Psoas muscle (tissue), 8 donors: ENCODE data around the gene PCNX4. TPM values are rescaled to one million over a fixed set of nuclear protein-coding genes. Genes with fewer than 3 reads are reported as not detected.

Source experiments
- ATAC-seq, 4 donors: fragments of 200-7000 bp; cut with Tn5 transposase; one replicate each; pipeline ENCODE4 v1.9.1; 2020; ENCODE audit warnings: moderate library complexity in 3 of 4, mild to moderate bottlenecking in 2 of 4
- DNase-seq, 2 donors: peaks; one replicate each; pipeline ENCODE4 v3.0.0-alpha.2; 2020
- H3K27ac ChIP-seq: fragments of 200-600 bp; one replicate; pipeline ENCODE4 v1.8.0; 2022
- H3K27me3 ChIP-seq, 3 donors: fragments of 200-600 bp in 1 of 3; one replicate each; pipeline versions ENCODE4 v1.6.1 to v1.8.0; 2013 to 2022; ENCODE audit warnings: low read length in 2 of 3, mild to moderate bottlenecking in 2 of 3, moderate library complexity in 1 of 3; ENCODE audit not compliant: insufficient read depth in 3 of 3
- H3K36me3 ChIP-seq, 2 donors: fragments of 200-600 bp in 1 of 2; one replicate each; pipeline versions ENCODE4 v1.6.1 to v1.8.0; 2013 to 2022; ENCODE audit warnings: low read depth in 1 of 2, mild to moderate bottlenecking in 1 of 2, moderate library complexity in 1 of 2; ENCODE audit not compliant: insufficient read depth in 1 of 2
- H3K4me1 ChIP-seq: fragments of 200-600 bp; one replicate; pipeline ENCODE4 v1.8.0; 2022
- H3K4me3 ChIP-seq: fragments of 200-600 bp; one replicate; pipeline ENCODE4 v1.8.0; 2022; ENCODE audit warnings: mild to moderate bottlenecking
- H3K9me3 ChIP-seq: fragments of 200-600 bp; one replicate; pipeline ENCODE4 v1.8.0; 2022
- WGBS, 3 donors: extraction: QIAGEN DNeasy Blood & Tissue Kit; methylation state at CpG; one replicate each; pipeline versions ENCODE4 v1.1.6 to v1.1.7; 2013; 5-methylcytosine and 5-hydroxymethylcytosine counted together
- intact Hi-C, 2 donors: fragments of 100-400 bp; cut with DNase I; formaldehyde crosslinking; loops; one replicate each; pipeline versions ENCODE4 v1.11.0 to v1.14.2; 2022
- polyA plus RNA-seq, 3 donors: library from polyadenylated mRNA; stranded (reverse); fragments of 200-250 nt; gene quantifications; one replicate each; pipeline ENCODE4 v1.2.3, GENCODE V29; 2013
- total RNA-seq, 4 donors: library from RNA; stranded (reverse); fragmentation: NEBNext Ultra II Directional in 2 of 4; extraction: Animal tissue kit (Norgen Biotek cat#: 25700) in 2 of 4; gene quantifications; one replicate each; pipeline versions ENCODE4 v1.2.1 to v1.2.4, GENCODE V29; 2021 to 2023
- TF ChIP-seq, protein P1 (sequence below): fragments of 200-600 bp; IDR thresholded peaks from one replicate; pipeline ENCODE4 v1.8.0; 2022; ENCODE audit warnings: antibody characterized with exemption
- donor health status: healthy with polysubstance abuse.
- donor health status: DM: no; HTN: no; CAD: no; lungs with moderate emphysema.
- donor health status: Bipolar disorder and iron deficiency.
- donor health status: healthy.
- donor health status: DM: yes; HTN: yes; CAD: no.
- donor health status: DM: no; HTN: no; CAD: no.
- donor health status: DM: no; HTN: no; CAD: no.
- donor health status: DM: yes; HTN: yes; CAD: no.

The PCNX4 gene
- total and polyA plus RNA-seq, 7 donors = 13.0 to 41.4 (median 24.4) TPM

DNA sequence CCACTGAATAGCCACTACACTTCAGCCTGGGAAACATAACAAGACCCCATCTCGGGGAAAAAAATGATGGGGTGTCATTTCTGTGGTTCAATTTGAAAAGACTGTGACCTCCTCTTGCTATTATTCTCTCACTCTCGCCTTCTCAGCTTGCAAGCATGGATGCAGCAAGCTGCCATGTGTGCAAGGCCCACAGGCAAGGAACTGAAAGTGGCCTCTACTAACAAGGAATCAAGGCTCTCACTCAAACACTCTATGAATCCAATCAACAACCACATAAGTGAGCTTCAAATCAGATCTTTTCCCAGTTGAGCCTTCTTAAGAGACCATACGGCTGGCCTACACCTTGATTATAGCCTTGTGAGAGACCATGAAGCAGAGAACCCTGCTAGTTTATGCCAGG is 91.4 kb downstream of the PCNX4 start:
- no peaks in the 10 kb centered on the region for H3K36me3 ChIP-seq
- DNase-seq (no peak), ATAC-seq (no peak)
- H3K27me3 ChIP-seq = no peaks in the 10 kb centered on the region
- intact Hi-C loops = loop anchor here in 1 of 2 donors (10.0 kb wide), 1 partner anchor 678 kb away; no protein-coding TSS in a partner anchor
- H3K27ac ChIP-seq = peak overlapping the region; percentile 69
- H3K9me3 ChIP-seq = no peaks in the 10 kb centered on the region
- 91 to 99% (median 96%) methylated on average over 3 of the region's 3 CpGs for WGBS, 3 donors
- TF ChIP-seq, protein P1, sequence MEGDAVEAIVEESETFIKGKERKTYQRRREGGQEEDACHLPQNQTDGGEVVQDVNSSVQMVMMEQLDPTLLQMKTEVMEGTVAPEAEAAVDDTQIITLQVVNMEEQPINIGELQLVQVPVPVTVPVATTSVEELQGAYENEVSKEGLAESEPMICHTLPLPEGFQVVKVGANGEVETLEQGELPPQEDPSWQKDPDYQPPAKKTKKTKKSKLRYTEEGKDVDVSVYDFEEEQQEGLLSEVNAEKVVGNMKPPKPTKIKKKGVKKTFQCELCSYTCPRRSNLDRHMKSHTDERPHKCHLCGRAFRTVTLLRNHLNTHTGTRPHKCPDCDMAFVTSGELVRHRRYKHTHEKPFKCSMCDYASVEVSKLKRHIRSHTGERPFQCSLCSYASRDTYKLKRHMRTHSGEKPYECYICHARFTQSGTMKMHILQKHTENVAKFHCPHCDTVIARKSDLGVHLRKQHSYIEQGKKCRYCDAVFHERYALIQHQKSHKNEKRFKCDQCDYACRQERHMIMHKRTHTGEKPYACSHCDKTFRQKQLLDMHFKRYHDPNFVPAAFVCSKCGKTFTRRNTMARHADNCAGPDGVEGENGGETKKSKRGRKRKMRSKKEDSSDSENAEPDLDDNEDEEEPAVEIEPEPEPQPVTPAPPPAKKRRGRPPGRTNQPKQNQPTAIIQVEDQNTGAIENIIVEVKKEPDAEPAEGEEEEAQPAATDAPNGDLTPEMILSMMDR = no peak
- peak overlapping the region; percentile 65 for H3K4me3 ChIP-seq
- H3K4me1 ChIP-seq = peaks cover 36% of the 10 kb centered on the region

DNA sequence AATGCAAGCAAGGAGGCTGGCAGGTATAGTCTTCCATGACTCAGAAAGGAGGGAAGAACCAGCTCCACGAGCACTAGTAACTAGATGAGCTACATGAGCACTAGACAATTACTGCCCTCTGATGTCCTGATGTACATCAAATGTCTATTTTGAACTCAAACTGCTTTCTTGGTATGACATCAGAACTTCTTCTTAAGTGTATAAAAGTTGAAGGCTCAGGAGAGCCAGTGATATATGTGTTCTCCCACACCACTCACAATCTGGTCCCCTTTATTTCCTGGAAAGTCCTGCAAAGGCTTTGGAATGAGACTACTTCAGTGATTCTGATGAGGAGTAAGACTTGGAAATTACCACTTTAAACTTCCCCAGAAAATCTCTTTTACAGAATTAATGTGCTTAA is 92.0 kb downstream of the PCNX4 start:
- H3K27me3 ChIP-seq = no peaks in the 10 kb centered on the region
- DNase-seq (no peak), ATAC-seq (peak in 3 of 4 donors; percentile 53 to 57 (median 56))
- intact Hi-C loops = loop anchor here (1.0 to 10.0 kb wide), 4 partner anchors 119 to 679 kb away; no protein-coding TSS in a partner anchor
- H3K4me1 ChIP-seq = peaks cover 30% of the 10 kb centered on the region
- H3K9me3 ChIP-seq = no peaks in the 10 kb centered on the region
- TF ChIP-seq, protein P1 = no peak
- H3K4me3 ChIP-seq = peak overlapping the region; percentile 65
- H3K36me3 ChIP-seq = no peaks in the 10 kb centered on the region
- WGBS, 3 donors = 2 to 10% (median 7%) methylated on average over 1 of the region's 1 CpG
- H3K27ac ChIP-seq = peak overlapping the region; percentile 69

DNA sequence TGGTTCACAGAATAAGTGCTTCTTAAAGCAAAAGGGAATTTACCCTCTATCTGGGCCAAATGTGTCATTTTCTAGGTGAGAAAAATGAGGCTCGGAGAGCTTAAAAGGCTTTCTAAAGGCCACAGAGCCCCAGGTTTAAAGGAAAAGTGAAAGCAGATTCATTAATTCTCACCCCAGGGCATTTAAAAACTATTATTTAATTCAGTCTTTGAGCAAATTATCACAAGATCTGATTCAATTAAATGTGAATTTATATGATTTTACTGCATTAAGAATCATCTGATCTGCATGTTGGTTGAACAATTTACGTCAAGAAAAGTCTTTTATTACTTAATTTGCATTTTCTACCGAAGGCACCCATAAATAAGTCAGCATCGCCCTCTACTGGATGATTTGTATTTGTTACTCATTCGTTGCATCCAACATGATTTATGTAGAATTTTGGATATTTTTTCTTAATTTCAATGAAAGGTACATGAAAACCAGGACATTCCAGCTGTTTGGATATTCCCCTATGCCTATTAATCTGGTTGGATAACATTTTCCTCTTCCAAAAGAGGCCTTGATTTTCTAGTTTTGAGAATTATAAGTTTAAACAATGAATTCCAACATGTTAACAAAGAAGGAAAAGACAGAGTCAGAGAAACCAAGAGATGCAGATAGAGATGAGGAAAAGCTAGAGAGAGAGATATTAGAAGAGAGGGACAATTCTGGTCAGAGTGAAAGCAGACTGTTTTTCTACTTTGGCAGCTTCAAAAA is 92.6 kb downstream of the PCNX4 start:
- ATAC-seq = peak in 2 of 4 donors; percentile 30 to 53
- peaks cover 28% of the 10 kb centered on the region for H3K4me1 ChIP-seq
- intact Hi-C loops = loop anchor here (1.0 to 10.0 kb wide), 4 partner anchors 120 to 680 kb away; no protein-coding TSS in a partner anchor

DNA sequence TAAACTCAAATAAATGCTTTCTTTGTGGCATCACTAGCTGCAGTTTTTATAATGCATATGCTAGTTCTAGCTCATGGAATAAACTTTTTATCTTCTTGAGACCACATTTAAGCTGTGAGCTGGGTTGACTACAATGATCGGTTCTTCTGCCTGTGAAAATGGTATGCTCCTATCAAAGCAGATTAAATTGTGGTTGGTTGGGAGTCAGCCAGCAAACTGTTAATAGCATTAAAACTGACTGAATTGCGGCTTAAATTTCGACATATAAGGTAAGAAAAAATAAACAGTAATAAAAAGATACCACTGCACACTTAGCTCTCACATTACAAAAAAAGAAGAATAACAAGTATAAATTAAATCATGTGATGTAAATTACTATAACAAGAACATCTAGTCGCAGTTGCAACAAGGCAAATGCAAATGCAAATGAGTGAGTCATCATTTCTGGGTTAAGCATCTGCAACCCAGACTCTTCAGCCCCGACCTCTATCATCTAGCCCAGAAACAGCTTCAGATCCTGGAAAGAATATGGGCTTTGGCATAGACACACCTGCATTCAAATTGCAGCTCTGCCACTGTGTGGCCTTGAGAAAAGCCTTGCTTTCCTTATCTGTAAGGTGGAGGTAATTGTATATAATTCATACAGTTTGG is 93.3 kb downstream of the PCNX4 start:
- TF ChIP-seq, protein P1 = no peak
- H3K4me3 ChIP-seq = no peak overlapping the region
- no peak overlapping the region for H3K27ac ChIP-seq
- DNase-seq (no peak), ATAC-seq (no peak)
- H3K4me1 ChIP-seq = peaks cover 28% of the 10 kb centered on the region
- H3K9me3 ChIP-seq = no peaks in the 10 kb centered on the region
- no peaks in the 10 kb centered on the region for H3K27me3 ChIP-seq
- 63 to 65% (median 64%) methylated on average over 5 of the region's 5 CpGs for WGBS, 3 donors
- intact Hi-C loops = loop anchor here (1.0 to 10.0 kb wide), 5 partner anchors 120 to 680 kb away; no protein-coding TSS in a partner anchor
- H3K36me3 ChIP-seq = no peaks in the 10 kb centered on the region

More for the DNA sequence above, 92.6 kb downstream of the PCNX4 start:
- Histone ChIP-seq H3K9me3 (no peaks in the 10 kb centered on the region), H3K27ac (peak overlapping the region; percentile 69), H3K27me3 (no peaks in the 10 kb centered on the region), H3K36me3 (no peaks in the 10 kb centered on the region), H3K4me3 (peak overlapping the region; percentile 65)
- 0 to 1% (median 0%) methylated on average over 5 of the region's 5 CpGs for WGBS, 3 donors
- TF ChIP-seq, protein P1 = peak; percentile 91
- DNase-seq = no peak
